SK-N-SH (cell line): ENCODE measurements around the gene SLC19A3. TPM values are rescaled to one million over a fixed set of nuclear protein-coding genes. Genes with fewer than 3 reads are reported as not detected.

Experiments
- CTCF ChIA-PET: fragments of 300-600, 350-600 bp; formaldehyde crosslinking; extraction: SDS; loops from one replicate; lab custom pipeline; 2021; lab: Yijun Ruan, JAX
- POLR2A ChIA-PET: fragments of 350-600 bp; sonication (Branson Sonifier 250); formaldehyde crosslinking; extraction: SDS; loops from one replicate; lab custom pipeline; 2020; ENCODE audit warnings: antibody characterized with exemption, inconsistent platforms; lab: Yijun Ruan, JAX
- DNase-seq: peaks from one replicate; pipeline ENCODE4 v3.0.0; 2012
- H2AFZ ChIP-seq: fragments of 200-600 bp; sonication (generic); 2 replicates; pipeline ENCODE4 v1.8.1; 2016; ENCODE audit warnings: antibody characterized with exemption, mild to moderate bottlenecking, low read depth
- H3F3A ChIP-seq: fragments of 200-600 bp; sonication (generic); replicated peaks from 2 replicates; pipeline ENCODE3; 2016; ENCODE audit warnings: antibody characterized with exemption, mild to moderate bottlenecking; ENCODE audit not compliant: insufficient read depth
- H3K27ac ChIP-seq, 2 experiments: fragments of 200-500 bp in 1 of 2; fragments of 200-600 bp in 1 of 2; sonication (Bioruptor generic) in 1 of 2; sonication (generic), shearing (Covaris generic) in 1 of 2; 2 replicates each; pipeline versions ENCODE4 v1.5.1 to v1.6.1; 2014 to 2016; ENCODE audit warnings: low read depth in 2 of 2, inconsistent platforms in 1 of 2, low read length in 1 of 2, mild to moderate bottlenecking in 1 of 2, mixed read lengths in 1 of 2
- H3K27me3 ChIP-seq: fragments of 200-600 bp; sonication (generic), shearing (Covaris generic); 2 replicates; pipeline ENCODE4 v1.6.1; 2016; ENCODE audit warnings: mixed run types; ENCODE audit not compliant: insufficient read depth
- H3K36me3 ChIP-seq, 2 experiments: fragments of 200-500 bp in 1 of 2; fragments of 200-600 bp in 1 of 2; sonication (Bioruptor generic) in 1 of 2; sonication (generic) in 1 of 2; replicated peaks in 1 of 2; 2 replicates each; pipeline versions ENCODE3 to v1.5.1; 2014 to 2016; ENCODE audit warnings: low read length in 1 of 2, mild to moderate bottlenecking in 1 of 2; ENCODE audit not compliant: insufficient read depth in 2 of 2, control insufficient read depth in 1 of 2
- H3K4me1 ChIP-seq, 2 experiments: fragments of 200-500 bp in 1 of 2; fragments of 200-600 bp in 1 of 2; sonication (Bioruptor generic) in 1 of 2; sonication (generic), shearing (Covaris generic) in 1 of 2; 2 replicates each; pipeline versions ENCODE4 v1.5.1 to v1.6.1; 2014 to 2016; ENCODE audit warnings: low read depth in 1 of 2, low read length in 1 of 2, mixed run types in 1 of 2; ENCODE audit not compliant: insufficient read depth in 2 of 2, control insufficient read depth in 1 of 2
- H3K4me2 ChIP-seq: fragments of 200-600 bp; sonication (generic), shearing (Covaris generic); 2 replicates; pipeline ENCODE4 v1.6.1; 2017; ENCODE audit warnings: mixed run types
- H3K4me3 ChIP-seq, 2 experiments: fragments of 200-500 bp in 1 of 2; fragments of 200-600 bp in 1 of 2; sonication (Bioruptor generic) in 1 of 2; sonication (generic), shearing (Covaris generic) in 1 of 2; 2 replicates each; pipeline versions ENCODE4 v1.5.1 to v1.8.1; 2014 to 2016; ENCODE audit warnings: low read depth in 2 of 2, inconsistent platforms in 1 of 2, low read length in 1 of 2, mild to moderate bottlenecking in 1 of 2, mixed read lengths in 1 of 2, moderate library complexity in 1 of 2
- H3K79me2 ChIP-seq: fragments of 200-600 bp; sonication (generic); 2 replicates; pipeline ENCODE4 v1.8.1; 2017; ENCODE audit warnings: mild to moderate bottlenecking; ENCODE audit not compliant: insufficient read depth
- H3K9ac ChIP-seq: fragments of 200-600 bp; sonication (generic); 2 replicates; pipeline ENCODE4 v1.6.1; 2017; ENCODE audit warnings: mixed run types
- H3K9me2 ChIP-seq: fragments of 200-600 bp; sonication (generic); 2 replicates; pipeline ENCODE4 v1.6.1; 2017; ENCODE audit warnings: mixed run types
- H3K9me3 ChIP-seq: fragments of 200-600 bp; sonication (generic); 2 replicates; pipeline ENCODE4 v1.6.1; 2017; ENCODE audit warnings: mixed run types, mild to moderate bottlenecking, moderate library complexity
- H4K20me1 ChIP-seq: fragments of 200-600 bp; sonication (generic); 2 replicates; pipeline ENCODE4 v1.6.1; 2017; ENCODE audit warnings: mild to moderate bottlenecking, mixed run types; ENCODE audit not compliant: insufficient read depth
- ELF1 ChIP-seq: IDR thresholded peaks from 2 replicates; pipeline ENCODE4 v1.4.0; 2012
- EP300 ChIP-seq, 2 experiments: IDR thresholded peaks; 2 replicates each; pipeline versions ENCODE4 v1.4.0 to v1.6.1; 2012; ENCODE audit warnings: borderline replicate concordance in 1 of 2, low read depth in 1 of 2, low read length in 1 of 2
- FOSL2 ChIP-seq: IDR thresholded peaks from 2 replicates; pipeline ENCODE4 v1.4.0; 2012; ENCODE audit warnings: low read depth, mild to moderate bottlenecking, moderate library complexity, borderline replicate concordance
- FOXJ3 ChIP-seq: sonication (generic); formaldehyde crosslinking; IDR thresholded peaks from 2 replicates; pipeline ENCODE4 v1.5.1; 2020; ENCODE audit warnings: mild to moderate bottlenecking, missing genetic modification reagents
- GABPA ChIP-seq: IDR thresholded peaks from 2 replicates; pipeline ENCODE4 v1.4.0; 2012; ENCODE audit warnings: low read depth, mild to moderate bottlenecking
- NFIC ChIP-seq: IDR thresholded peaks from 2 replicates; pipeline ENCODE4 v1.4.0; 2012; ENCODE audit warnings: borderline replicate concordance
- NRF1 ChIP-seq: IDR thresholded peaks from 2 replicates; pipeline ENCODE4 v1.6.1; 2012; ENCODE audit warnings: low read depth, mild to moderate bottlenecking, low read length
- RAD21 ChIP-seq: IDR thresholded peaks from 2 replicates; pipeline ENCODE4 v1.6.1; 2012; ENCODE audit warnings: mild to moderate bottlenecking, low read length
- RCOR1 ChIP-seq: fragments of 150-350 bp; IDR thresholded peaks from 2 replicates; pipeline ENCODE4 v1.6.1; 2017; ENCODE audit warnings: antibody characterized with exemption, low read length
- RFX5 ChIP-seq: IDR thresholded peaks from 2 replicates; pipeline ENCODE4 v1.6.1; 2012; ENCODE audit warnings: mild to moderate bottlenecking, improper control_type of control experiment, low read length
- RXRA ChIP-seq: IDR thresholded peaks from 2 replicates; pipeline ENCODE4 v1.4.0; 2012; ENCODE audit warnings: low read depth, mild to moderate bottlenecking, borderline replicate concordance
- TAF1 ChIP-seq: IDR thresholded peaks from 2 replicates; pipeline ENCODE4 v1.6.1; 2012; ENCODE audit warnings: low read depth, mild to moderate bottlenecking, low read length, moderate library complexity, borderline replicate concordance
- WGBS: methylation state at CpG from one replicate; pipeline ENCODE4 v1.1.6; 2017; ENCODE audit warnings: low lambda C conversion rate; 5-methylcytosine and 5-hydroxymethylcytosine counted together
- polyA plus RNA-seq, 3 experiments: library from polyadenylated mRNA; depleted of rRNA; stranded (reverse); fragments of >200 nt; gene quantifications; 2 replicates each; pipeline ENCODE4 v1.2.3, GENCODE V29; 2012
- TF ChIP-seq, protein P1 (sequence below): IDR thresholded peaks from 2 replicates; pipeline ENCODE4; 2012
- TF ChIP-seq, protein P2 (sequence below): IDR thresholded peaks from 2 replicates; pipeline ENCODE4 v1.4.0; 2012; ENCODE audit warnings: low read depth, borderline replicate concordance
- TF ChIP-seq, protein P3 (sequence below): IDR thresholded peaks from 2 replicates; pipeline ENCODE4 v1.4.0; 2012; ENCODE audit warnings: low read depth
- TF ChIP-seq, protein P4 (sequence below): IDR thresholded peaks from 2 replicates; pipeline ENCODE4 v1.6.1; 2012; ENCODE audit warnings: mild to moderate bottlenecking, low read depth, low read length, moderate library complexity
- TF ChIP-seq, protein P5 (sequence below): fragments of 150-350 bp; IDR thresholded peaks from 2 replicates; pipeline ENCODE4 v1.6.1; 2016; ENCODE audit warnings: mild to moderate bottlenecking, low read depth, low read length
- TF ChIP-seq, protein P6 (sequence below): fragments of 150-350 bp; IDR thresholded peaks from 2 replicates; pipeline ENCODE4 v1.6.1; 2017; ENCODE audit warnings: antibody characterized with exemption, low read length, low read depth, borderline replicate concordance

SLC19A3 gene
- polyA plus RNA-seq, 1 of the 3 experiments (the other 2 are of a cell fraction), result 0.02 TPM

DNA sequence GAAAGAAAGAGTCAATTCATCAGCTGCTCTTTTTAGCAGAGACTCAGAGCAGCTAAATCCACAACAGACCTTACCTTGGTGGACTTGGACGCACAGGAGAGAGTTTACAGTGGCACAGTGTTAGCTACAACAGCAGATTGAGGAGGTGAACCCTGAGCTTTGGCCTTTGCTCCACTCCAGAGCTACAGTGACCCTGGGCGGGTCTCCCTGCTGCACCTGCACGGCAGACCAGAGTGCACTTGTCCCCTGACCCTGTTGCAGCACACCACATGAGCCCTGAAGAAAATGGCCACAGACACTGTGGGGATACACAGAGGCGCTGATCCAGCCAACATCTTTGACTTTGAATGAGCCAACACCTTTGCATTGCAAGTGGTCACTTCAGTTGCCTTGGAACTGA lies 11.0 kb downstream of the SLC19A3 start (continued):
- TF ChIP-seq, protein P1, sequence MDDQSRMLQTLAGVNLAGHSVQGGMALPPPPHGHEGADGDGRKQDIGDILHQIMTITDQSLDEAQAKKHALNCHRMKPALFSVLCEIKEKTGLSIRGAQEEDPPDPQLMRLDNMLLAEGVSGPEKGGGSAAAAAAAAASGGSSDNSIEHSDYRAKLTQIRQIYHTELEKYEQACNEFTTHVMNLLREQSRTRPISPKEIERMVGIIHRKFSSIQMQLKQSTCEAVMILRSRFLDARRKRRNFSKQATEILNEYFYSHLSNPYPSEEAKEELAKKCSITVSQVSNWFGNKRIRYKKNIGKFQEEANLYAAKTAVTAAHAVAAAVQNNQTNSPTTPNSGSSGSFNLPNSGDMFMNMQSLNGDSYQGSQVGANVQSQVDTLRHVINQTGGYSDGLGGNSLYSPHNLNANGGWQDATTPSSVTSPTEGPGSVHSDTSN, result no peak
- TF ChIP-seq, protein P2, sequence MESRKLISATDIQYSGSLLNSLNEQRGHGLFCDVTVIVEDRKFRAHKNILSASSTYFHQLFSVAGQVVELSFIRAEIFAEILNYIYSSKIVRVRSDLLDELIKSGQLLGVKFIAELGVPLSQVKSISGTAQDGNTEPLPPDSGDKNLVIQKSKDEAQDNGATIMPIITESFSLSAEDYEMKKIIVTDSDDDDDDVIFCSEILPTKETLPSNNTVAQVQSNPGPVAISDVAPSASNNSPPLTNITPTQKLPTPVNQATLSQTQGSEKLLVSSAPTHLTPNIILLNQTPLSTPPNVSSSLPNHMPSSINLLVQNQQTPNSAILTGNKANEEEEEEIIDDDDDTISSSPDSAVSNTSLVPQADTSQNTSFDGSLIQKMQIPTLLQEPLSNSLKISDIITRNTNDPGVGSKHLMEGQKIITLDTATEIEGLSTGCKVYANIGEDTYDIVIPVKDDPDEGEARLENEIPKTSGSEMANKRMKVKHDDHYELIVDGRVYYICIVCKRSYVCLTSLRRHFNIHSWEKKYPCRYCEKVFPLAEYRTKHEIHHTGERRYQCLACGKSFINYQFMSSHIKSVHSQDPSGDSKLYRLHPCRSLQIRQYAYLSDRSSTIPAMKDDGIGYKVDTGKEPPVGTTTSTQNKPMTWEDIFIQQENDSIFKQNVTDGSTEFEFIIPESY, result no peak
- TF ChIP-seq NRF1, result no peak
- TF ChIP-seq RCOR1, result no peak
- TF ChIP-seq, all 33 proteins: peak for 0

DNA sequence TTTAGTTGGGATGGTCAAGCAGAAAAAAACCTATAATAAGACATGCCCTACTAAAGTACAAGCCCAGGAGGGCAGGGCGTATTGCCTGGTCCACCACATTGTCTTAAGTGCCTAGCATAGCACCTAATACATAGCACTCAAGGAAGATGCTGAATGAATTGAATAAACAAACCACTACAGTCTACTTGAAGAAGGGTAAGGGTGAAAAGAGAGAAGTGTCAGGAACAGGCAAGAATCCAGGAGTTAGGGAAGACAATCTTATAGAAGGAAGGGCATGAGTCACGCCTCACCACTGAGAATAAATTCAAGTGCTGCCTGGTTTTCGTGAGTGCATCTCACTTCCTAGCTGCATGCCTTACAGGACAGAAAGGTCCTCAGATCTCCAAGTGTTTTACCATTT lies 13.9 kb downstream of the SLC19A3 start:
- H3K4me2 ChIP-seq, result no peak overlapping the region
- no peak overlapping the region for H3K9ac ChIP-seq
- no peaks in the 10 kb centered on the region for H3K9me3 ChIP-seq
- 18% methylated on average over 3 of the region's 3 CpGs for WGBS
- no peaks in the 10 kb centered on the region for H3F3A ChIP-seq
- H3K36me3 ChIP-seq, result no peaks in the 10 kb centered on the region
- no peak overlapping the region for H3K4me3 ChIP-seq
- no peak overlapping the region for H2AFZ ChIP-seq
- no peak for DNase-seq
- CTCF ChIA-PET, result no interaction called here
- H3K27me3 ChIP-seq, result peaks cover 17% of the 10 kb centered on the region; the same call in 1 of the 2 replicates
- no peaks in the 10 kb centered on the region for H3K79me2 ChIP-seq
- H3K4me1 ChIP-seq, result no peaks in the 10 kb centered on the region
- POLR2A ChIA-PET, result no interaction called here
- no peaks in the 10 kb centered on the region for H4K20me1 ChIP-seq
- no peaks in the 10 kb centered on the region for H3K9me2 ChIP-seq
- H3K27ac ChIP-seq, result no peak overlapping the region
- TF ChIP-seq RFX5 (no peak), RXRA (no peak), NRF1 (no peak), FOSL2 (no peak), ELF1 (no peak), NFIC (no peak), TAF1 (no peak), EP300 (IDR thresholded peaks at IDR 0.05; ENCODE audit: borderline replicate concordance in 1 of 2, low read depth in 1 of 2, low read length in 1 of 2) (no peak), FOXJ3 (CRISPR knock-in tag) (no peak), RAD21 (no peak), GABPA (no peak)
- TF ChIP-seq, protein P3, sequence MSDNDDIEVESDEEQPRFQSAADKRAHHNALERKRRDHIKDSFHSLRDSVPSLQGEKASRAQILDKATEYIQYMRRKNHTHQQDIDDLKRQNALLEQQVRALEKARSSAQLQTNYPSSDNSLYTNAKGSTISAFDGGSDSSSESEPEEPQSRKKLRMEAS, result no peak
- TF ChIP-seq, protein P2, result no peak
- TF ChIP-seq, protein P4, sequence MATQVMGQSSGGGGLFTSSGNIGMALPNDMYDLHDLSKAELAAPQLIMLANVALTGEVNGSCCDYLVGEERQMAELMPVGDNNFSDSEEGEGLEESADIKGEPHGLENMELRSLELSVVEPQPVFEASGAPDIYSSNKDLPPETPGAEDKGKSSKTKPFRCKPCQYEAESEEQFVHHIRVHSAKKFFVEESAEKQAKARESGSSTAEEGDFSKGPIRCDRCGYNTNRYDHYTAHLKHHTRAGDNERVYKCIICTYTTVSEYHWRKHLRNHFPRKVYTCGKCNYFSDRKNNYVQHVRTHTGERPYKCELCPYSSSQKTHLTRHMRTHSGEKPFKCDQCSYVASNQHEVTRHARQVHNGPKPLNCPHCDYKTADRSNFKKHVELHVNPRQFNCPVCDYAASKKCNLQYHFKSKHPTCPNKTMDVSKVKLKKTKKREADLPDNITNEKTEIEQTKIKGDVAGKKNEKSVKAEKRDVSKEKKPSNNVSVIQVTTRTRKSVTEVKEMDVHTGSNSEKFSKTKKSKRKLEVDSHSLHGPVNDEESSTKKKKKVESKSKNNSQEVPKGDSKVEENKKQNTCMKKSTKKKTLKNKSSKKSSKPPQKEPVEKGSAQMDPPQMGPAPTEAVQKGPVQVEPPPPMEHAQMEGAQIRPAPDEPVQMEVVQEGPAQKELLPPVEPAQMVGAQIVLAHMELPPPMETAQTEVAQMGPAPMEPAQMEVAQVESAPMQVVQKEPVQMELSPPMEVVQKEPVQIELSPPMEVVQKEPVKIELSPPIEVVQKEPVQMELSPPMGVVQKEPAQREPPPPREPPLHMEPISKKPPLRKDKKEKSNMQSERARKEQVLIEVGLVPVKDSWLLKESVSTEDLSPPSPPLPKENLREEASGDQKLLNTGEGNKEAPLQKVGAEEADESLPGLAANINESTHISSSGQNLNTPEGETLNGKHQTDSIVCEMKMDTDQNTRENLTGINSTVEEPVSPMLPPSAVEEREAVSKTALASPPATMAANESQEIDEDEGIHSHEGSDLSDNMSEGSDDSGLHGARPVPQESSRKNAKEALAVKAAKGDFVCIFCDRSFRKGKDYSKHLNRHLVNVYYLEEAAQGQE, result no peak
- TF ChIP-seq, protein P5, sequence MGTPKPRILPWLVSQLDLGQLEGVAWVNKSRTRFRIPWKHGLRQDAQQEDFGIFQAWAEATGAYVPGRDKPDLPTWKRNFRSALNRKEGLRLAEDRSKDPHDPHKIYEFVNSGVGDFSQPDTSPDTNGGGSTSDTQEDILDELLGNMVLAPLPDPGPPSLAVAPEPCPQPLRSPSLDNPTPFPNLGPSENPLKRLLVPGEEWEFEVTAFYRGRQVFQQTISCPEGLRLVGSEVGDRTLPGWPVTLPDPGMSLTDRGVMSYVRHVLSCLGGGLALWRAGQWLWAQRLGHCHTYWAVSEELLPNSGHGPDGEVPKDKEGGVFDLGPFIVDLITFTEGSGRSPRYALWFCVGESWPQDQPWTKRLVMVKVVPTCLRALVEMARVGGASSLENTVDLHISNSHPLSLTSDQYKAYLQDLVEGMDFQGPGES, result no peak
- TF ChIP-seq, protein P6, sequence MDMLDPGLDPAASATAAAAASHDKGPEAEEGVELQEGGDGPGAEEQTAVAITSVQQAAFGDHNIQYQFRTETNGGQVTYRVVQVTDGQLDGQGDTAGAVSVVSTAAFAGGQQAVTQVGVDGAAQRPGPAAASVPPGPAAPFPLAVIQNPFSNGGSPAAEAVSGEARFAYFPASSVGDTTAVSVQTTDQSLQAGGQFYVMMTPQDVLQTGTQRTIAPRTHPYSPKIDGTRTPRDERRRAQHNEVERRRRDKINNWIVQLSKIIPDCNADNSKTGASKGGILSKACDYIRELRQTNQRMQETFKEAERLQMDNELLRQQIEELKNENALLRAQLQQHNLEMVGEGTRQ, result no peak
- TF ChIP-seq, protein P1, result no peak
